HEK293 (cell line): ENCODE results near the gene METTL3.
A peak's percentile ranks its signal among the peaks of the same experiment; 100 is the strongest.

Experiments used
- CTCF ChIA-PET: fragments of 350-600 bp; formaldehyde crosslinking; extraction: SDS; loops from one replicate; lab custom pipeline; 2021; ENCODE audit warnings: antibody characterized with exemption; lab: Yijun Ruan, JAX
- POLR2A ChIA-PET: fragments of 300-600 bp; formaldehyde crosslinking; extraction: SDS; loops from one replicate; lab custom pipeline; 2020; ENCODE audit warnings: antibody characterized with exemption, inconsistent platforms; lab: Yijun Ruan, JAX
- H3K27ac ChIP-seq: fragments of 200-500 bp; sonication (Bioruptor generic); 2 replicates; pipeline ENCODE4 v1.5.1; 2014; ENCODE audit warnings: low read depth, low read length, control low read depth, inconsistent platforms; ENCODE audit errors: extremely low read depth
- H3K36me3 ChIP-seq, 2 experiments: fragments of 200-500 bp in 1 of 2; sonication (Bioruptor generic) in 1 of 2; 1 replicate in 1 of 2; 2 replicates in 1 of 2; pipeline ENCODE4 v1.5.1; 2014 to 2017; ENCODE audit warnings: inconsistent platforms in 2 of 2, low read length in 2 of 2; ENCODE audit not compliant: control insufficient read depth in 2 of 2, insufficient read depth in 1 of 2
- H3K4me1 ChIP-seq: fragments of 200-500 bp; sonication (Bioruptor generic); 2 replicates; pipeline ENCODE4 v1.5.1; 2014; ENCODE audit warnings: mild to moderate bottlenecking, low read length, inconsistent platforms; ENCODE audit not compliant: control insufficient read depth, insufficient read depth
- H3K4me3 ChIP-seq: 2 replicates; pipeline ENCODE4 v1.5.1; 2011; ENCODE audit warnings: low read depth, mild to moderate bottlenecking, control low read depth, low read length, moderate library complexity
- H3K9me3 ChIP-seq: fragments of 200-500 bp; sonication (Bioruptor generic); 2 replicates; pipeline ENCODE4 v1.5.1; 2014; ENCODE audit warnings: low read depth, low read length, inconsistent platforms; ENCODE audit not compliant: control insufficient read depth, insufficient read depth
- BCL11A ChIP-seq: fragments of 450-650 bp; formaldehyde crosslinking; IDR thresholded peaks from 2 replicates; pipeline ENCODE4 v1.5.1; 2016; ENCODE audit warnings: low read depth, missing biosample characterization, missing genetic modification characterization
- GFI1B ChIP-seq: fragments of 450-650 bp; formaldehyde crosslinking; IDR thresholded peaks from 2 replicates; pipeline ENCODE4 v1.5.1; 2016; ENCODE audit warnings: missing biosample characterization, missing genetic modification characterization
- GLIS1 ChIP-seq: fragments of 450-650 bp; formaldehyde crosslinking; IDR thresholded peaks from 2 replicates; pipeline ENCODE4 v1.5.1; 2016; ENCODE audit warnings: missing biosample characterization, missing genetic modification characterization
- IKZF3 ChIP-seq: fragments of 450-650 bp; IDR thresholded peaks from 2 replicates; pipeline ENCODE4 v1.5.0; 2018; ENCODE audit warnings: missing biosample characterization, mild to moderate bottlenecking, missing genetic modification characterization, moderate library complexity
- OVOL3 ChIP-seq: fragments of 450-650 bp; formaldehyde crosslinking; IDR thresholded peaks from 2 replicates; pipeline ENCODE4 v1.5.1; 2016; ENCODE audit warnings: missing biosample characterization, missing genetic modification characterization
- RBAK ChIP-seq: fragments of 450-650 bp; formaldehyde crosslinking; IDR thresholded peaks from 2 replicates; pipeline ENCODE4 v1.5.1; 2016; ENCODE audit warnings: missing biosample characterization, missing genetic modification characterization
- REPIN1 ChIP-seq: fragments of 450-650 bp; formaldehyde crosslinking; IDR thresholded peaks from 2 replicates; pipeline ENCODE4 v1.5.1; 2017; ENCODE audit warnings: missing biosample characterization, missing genetic modification characterization, low read depth
- ZBTB49 ChIP-seq: fragments of 450-650 bp; formaldehyde crosslinking; IDR thresholded peaks from 2 replicates; pipeline ENCODE4 v1.5.1; 2016; ENCODE audit warnings: missing biosample characterization, missing genetic modification characterization, low read depth
- ZFHX2 ChIP-seq: fragments of 450-650 bp; formaldehyde crosslinking; conservative IDR thresholded peaks from 2 replicates; pipeline ENCODE4 v1.5.1; 2016; ENCODE audit warnings: missing biosample characterization, missing genetic modification characterization
- ZNF148 ChIP-seq: fragments of 450-650 bp; formaldehyde crosslinking; IDR thresholded peaks from 2 replicates; pipeline ENCODE4 v1.5.0; 2017; ENCODE audit warnings: missing biosample characterization, missing genetic modification characterization, borderline replicate concordance
- ZNF24 ChIP-seq: fragments of 450-650 bp; formaldehyde crosslinking; IDR thresholded peaks from 2 replicates; pipeline ENCODE4 v1.5.1; 2016; ENCODE audit warnings: missing biosample characterization, missing genetic modification characterization
- ZNF292 ChIP-seq: fragments of 450-650 bp; formaldehyde crosslinking; IDR thresholded peaks from 2 replicates; pipeline ENCODE4 v1.5.1; 2016; ENCODE audit warnings: low read depth, missing biosample characterization, missing genetic modification characterization, borderline replicate concordance
- ZNF449 ChIP-seq: fragments of 450-650 bp; formaldehyde crosslinking; IDR thresholded peaks from 2 replicates; pipeline ENCODE4 v1.5.1; 2017; ENCODE audit warnings: missing biosample characterization, mild to moderate bottlenecking, missing genetic modification characterization, moderate library complexity
- ZNF514 ChIP-seq: fragments of 450-650 bp; formaldehyde crosslinking; IDR thresholded peaks from 2 replicates; pipeline ENCODE4 v1.5.1; 2016; ENCODE audit warnings: missing biosample characterization, missing genetic modification characterization
- ZNF580 ChIP-seq: fragments of 450-650 bp; formaldehyde crosslinking; IDR thresholded peaks from 2 replicates; pipeline ENCODE4 v1.5.1; 2016; ENCODE audit warnings: missing biosample characterization, missing genetic modification characterization
- ZNF624 ChIP-seq: fragments of 450-650 bp; formaldehyde crosslinking; IDR thresholded peaks from 2 replicates; pipeline ENCODE4 v1.5.1; 2017; ENCODE audit warnings: missing biosample characterization, missing genetic modification characterization
- ZNF639 ChIP-seq: fragments of 450-650 bp; formaldehyde crosslinking; IDR thresholded peaks from 2 replicates; pipeline ENCODE4 v1.5.1; 2016; ENCODE audit warnings: missing biosample characterization, missing genetic modification characterization
- ZNF664 ChIP-seq: fragments of 450-650 bp; formaldehyde crosslinking; IDR thresholded peaks from 2 replicates; pipeline ENCODE4 v1.5.1; 2016; ENCODE audit warnings: missing biosample characterization, missing genetic modification characterization
- ZNF701 ChIP-seq: fragments of 450-650 bp; formaldehyde crosslinking; IDR thresholded peaks from 2 replicates; pipeline ENCODE4 v1.5.1; 2016; ENCODE audit warnings: missing biosample characterization, missing genetic modification characterization
- ZNF837 ChIP-seq: fragments of 450-650 bp; formaldehyde crosslinking; IDR thresholded peaks from 2 replicates; pipeline ENCODE4 v1.5.1; 2016; ENCODE audit warnings: missing biosample characterization, missing genetic modification characterization
- ZSCAN18 ChIP-seq: fragments of 450-650 bp; formaldehyde crosslinking; IDR thresholded peaks from 2 replicates; pipeline ENCODE4 v1.5.1; 2016; ENCODE audit warnings: missing biosample characterization, missing genetic modification characterization
- ZSCAN5A ChIP-seq: fragments of 450-650 bp; formaldehyde crosslinking; IDR thresholded peaks from 2 replicates; pipeline ENCODE4 v1.5.1; 2016; ENCODE audit warnings: missing biosample characterization, missing genetic modification characterization

The METTL3 gene

GRCh38 chr14:21476925-21477681 is 34.0 kb downstream of the METTL3 start, which contains the start of the genes RAB2B and TOX4:
RAB2B (minus strand) TSS chr14:21476959; CDS start chr14:21476872, 87 bp downstream.
TOX4 (plus strand) TSS chr14:21477195; CDS start chr14:21477279, 84 bp downstream.
- Histone ChIP-seq H3K36me3 (peaks cover 24 to 43% of the 10 kb centered on the region in 2 experiments), H3K4me1 (no peaks in the 10 kb centered on the region), H3K27ac (peak within 1 kb of the TSS; percentile 43), H3K4me3 (peak within 1 kb of the TSS; percentile 97), H3K9me3 (no peaks in the 10 kb centered on the region)
- CTCF ChIA-PET: interaction anchor here (0.7 to 2.9 kb wide), 18 partner anchors 9 to 227 kb away, joined by 3 to 12 read pairs (median 4); no protein-coding TSS in a partner anchor
- POLR2A ChIA-PET: interaction anchor here (0.9 to 3.0 kb wide), 7 partner anchors 11 to 49 kb away, joined by 3 to 20 read pairs (median 4); partner anchors contain the start of genes CHD8, METTL3 and SALL2
- TF ChIP-seq ZNF449 (tag by site-specific recombination) (no peak), GFI1B (tag by site-specific recombination) (no peak), ZFHX2 (tag by site-specific recombination) (peak; percentile 74), IKZF3 (tag by site-specific recombination) (no peak), ZNF664 (tag by site-specific recombination) (no peak), ZNF24 (tag by site-specific recombination) (peak; percentile 33; the same call in 1 of the 2 replicates), BCL11A (tag by site-specific recombination) (no peak), ZNF580 (tag by site-specific recombination) (peak; percentile 77; the same call in 1 of the 2 replicates), RBAK (tag by site-specific recombination) (no peak), GLIS1 (tag by site-specific recombination) (peak; percentile 76), ZSCAN18 (tag by site-specific recombination) (no peak), ZBTB49 (no peak), ZNF837 (tag by site-specific recombination) (no peak), ZNF701 (tag by site-specific recombination) (no peak), REPIN1 (tag by site-specific recombination) (no peak), ZNF514 (no peak), ZSCAN5A (no peak), ZNF148 (tag by site-specific recombination) (no peak), OVOL3 (tag by site-specific recombination) (no peak; the same call in 1 of the 2 replicates), ZNF639 (tag by site-specific recombination) (peak; percentile 93), ZNF624 (tag by site-specific recombination) (no peak), ZNF292 (tag by site-specific recombination) (no peak)
